GM10266 (cell line): Measurements from ENCODE around the gene FAM174C.

Experiments used
- DNase-seq: peaks from one replicate; pipeline ENCODE4 v3.0.0; 2012; ENCODE audit errors: extremely low spot score
- CTCF ChIP-seq: IDR thresholded peaks from 2 replicates; pipeline ENCODE4 v1.5.1; 2012; ENCODE audit warnings: mild to moderate bottlenecking, low read depth; ENCODE audit not compliant: control insufficient read depth, insufficient read depth; ENCODE audit errors: missing control alignments

Gene FAM174C

GRCh38 chr19:1229924-1230782 is 45.2 kb upstream of the FAM174C start:
- TF ChIP-seq CTCF, result no peak
- no peak for DNase-seq

GRCh38 chr19:1230783-1231489 is 44.4 kb upstream of the FAM174C start:
- TF ChIP-seq CTCF, result no peak
- no peak for DNase-seq

- DNase-seq, result no peak
- no peak for TF ChIP-seq CTCF
Observed at GRCh38 chr19:1231729-1232637, 43.3 kb upstream of the FAM174C start.

- no peak for DNase-seq
- no peak for TF ChIP-seq CTCF
Observed at GRCh38 chr19:1232652-1233072, 42.7 kb upstream of the FAM174C start.

- no peak for DNase-seq
- no peak for TF ChIP-seq CTCF
Observed at GRCh38 chr19:1233115-1233667, 42.1 kb upstream of the FAM174C start.

- no peak for TF ChIP-seq CTCF
- DNase-seq, result no peak
Observed at GRCh38 chr19:1234051-1234954, 41.0 kb upstream of the FAM174C start.
